HG03460 (cell line): ENCODE results near the gene ITGB6.

Experiments used
- ATAC-seq: cut with Tn5 transposase; IDR thresholded peaks from one replicate; pipeline ENCODE4 v1.9.1; 2021; ENCODE audit not compliant: unreplicated experiment

ITGB6 gene

DNA sequence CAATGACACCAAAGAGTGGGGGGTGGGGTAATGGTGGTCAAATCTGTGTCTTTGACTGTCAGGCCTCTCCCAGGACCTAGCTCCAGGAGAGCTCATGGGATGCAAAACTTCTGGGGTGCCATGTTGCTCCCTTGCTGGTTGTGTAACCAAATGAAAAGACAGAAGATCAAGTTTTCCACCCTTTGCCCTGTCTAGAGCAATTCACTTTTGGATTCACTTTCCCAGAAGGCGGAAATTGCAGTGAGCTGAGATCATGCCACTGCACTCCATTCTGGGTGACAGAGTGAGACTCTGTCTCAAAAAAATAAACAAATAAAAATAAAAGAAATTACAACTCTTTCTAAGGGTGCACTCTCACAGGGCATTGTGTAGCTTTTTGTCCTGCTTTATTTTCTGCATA is 102.7 kb downstream of the ITGB6 start:
- no peak for ATAC-seq

DNA sequence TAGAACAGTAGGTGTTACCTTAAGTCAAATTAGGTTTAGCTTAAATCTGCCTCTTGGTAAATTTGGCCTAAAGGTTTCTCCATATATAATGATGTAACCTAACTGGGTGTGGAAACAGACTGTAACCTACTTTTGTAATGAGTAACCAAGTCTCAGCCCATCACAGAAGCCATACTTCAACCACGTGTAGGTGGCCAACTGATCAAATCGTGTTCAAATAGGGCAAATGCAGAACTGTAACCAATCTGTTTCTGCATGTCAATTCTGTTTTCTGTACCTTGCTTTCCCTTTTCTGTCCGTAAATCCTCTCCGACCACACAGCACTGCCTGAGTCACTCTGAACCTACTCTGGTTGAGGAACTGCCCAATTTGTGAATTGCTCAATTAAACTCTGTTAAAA is 103.7 kb downstream of the ITGB6 start:
- no peak for ATAC-seq

DNA sequence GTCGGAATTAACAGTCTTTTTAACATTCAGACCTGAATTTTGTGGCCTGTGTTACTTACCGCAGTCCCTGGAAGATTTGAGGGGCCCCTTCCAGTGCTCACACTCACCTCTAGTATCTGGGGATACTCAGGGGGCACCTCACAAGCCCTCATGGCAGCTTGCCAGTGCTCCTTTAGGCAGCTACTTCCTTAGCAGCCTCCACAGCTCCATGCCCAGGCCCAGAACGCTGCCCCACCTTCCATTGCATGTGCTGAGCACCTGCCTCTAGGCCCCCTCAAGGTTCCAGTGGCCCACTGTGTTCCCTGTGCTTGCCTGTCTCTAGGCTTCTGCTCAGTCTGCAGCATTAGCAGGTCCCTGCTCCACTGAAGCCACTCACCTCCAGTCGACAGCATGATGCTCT is 107.6 kb downstream of the ITGB6 start:
- no peak for ATAC-seq

DNA sequence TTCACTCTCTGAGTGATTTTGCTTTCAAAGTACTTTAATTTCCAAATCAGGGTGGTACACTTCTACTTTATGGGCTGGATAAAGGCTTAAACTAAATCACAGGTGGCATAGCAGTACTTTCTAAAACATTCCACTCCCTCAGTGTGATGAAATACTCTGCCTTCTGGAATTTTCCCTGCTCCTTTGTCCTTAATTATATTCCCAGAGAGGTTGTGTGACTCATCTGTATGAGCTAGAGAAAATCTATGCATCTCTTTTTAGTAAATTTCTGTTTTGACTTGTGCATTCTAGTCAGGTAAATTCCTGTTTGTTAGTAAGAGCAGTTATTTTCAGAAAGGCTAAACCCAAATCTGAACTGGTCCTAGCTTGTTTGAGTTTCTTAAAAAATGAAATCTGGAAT is 108.7 kb downstream of the ITGB6 start:
- no peak for ATAC-seq

DNA sequence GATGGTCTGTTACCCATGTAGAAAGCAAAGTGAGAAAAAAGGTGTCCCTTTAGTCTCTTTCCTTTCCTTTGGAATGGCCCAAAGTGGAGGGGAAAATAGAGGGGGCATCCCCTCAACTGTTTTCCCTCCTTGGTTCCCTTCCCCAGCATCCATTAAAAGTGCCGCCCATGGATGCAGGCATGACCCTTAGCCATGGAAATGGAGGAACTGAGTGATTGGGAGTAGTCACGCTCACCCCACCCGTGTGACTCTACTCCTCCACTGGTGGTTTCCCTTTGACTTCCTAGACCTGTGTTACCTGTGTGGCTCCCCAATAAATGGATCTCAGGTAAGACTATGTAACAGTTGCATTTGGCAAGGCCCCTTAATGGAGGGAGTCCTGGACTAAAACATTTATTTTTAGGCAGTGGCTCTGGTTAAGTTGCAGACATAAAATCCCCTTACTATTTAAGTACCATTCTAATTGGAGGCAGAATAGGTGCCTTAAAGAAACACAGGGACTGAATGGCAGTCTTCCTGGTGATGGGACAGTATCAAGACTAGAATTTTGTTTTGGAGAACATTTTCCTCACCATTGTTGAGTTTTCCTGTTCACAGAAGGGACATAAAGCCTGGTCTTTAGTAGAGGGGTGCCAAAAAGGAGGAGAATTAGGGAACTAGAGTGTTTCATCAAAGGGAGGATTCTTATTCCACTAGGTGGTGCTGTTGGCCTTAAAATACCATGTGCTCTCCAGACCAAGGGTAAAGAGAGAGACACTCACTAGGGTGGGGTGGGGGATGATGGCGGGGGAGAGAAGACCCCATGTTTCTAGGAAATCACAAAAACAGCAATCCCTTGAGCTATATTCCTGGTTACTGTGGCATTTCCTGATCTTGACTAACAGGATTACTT is 112.0 kb downstream of the ITGB6 start:
- ATAC-seq, result no peak

DNA sequence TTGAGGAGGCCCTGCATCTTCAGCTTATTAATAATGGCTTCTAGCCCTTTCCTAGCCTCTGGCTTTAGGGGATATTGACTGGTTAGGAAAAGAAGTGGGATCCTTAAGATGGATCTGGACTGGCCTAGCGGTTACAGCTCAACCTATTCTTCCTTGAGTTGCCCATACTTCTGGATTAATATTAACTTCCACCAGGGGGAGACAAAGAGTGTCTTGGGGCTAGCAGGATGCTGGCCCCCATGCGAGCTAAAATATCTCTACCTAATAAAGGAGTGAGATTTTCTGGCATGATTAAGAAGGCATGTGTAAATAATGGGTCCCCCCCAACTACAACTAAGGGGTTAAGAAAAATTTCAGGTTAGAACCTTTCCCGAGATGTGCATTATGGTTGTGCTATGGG is 114.4 kb downstream of the ITGB6 start:
- no peak for ATAC-seq

DNA sequence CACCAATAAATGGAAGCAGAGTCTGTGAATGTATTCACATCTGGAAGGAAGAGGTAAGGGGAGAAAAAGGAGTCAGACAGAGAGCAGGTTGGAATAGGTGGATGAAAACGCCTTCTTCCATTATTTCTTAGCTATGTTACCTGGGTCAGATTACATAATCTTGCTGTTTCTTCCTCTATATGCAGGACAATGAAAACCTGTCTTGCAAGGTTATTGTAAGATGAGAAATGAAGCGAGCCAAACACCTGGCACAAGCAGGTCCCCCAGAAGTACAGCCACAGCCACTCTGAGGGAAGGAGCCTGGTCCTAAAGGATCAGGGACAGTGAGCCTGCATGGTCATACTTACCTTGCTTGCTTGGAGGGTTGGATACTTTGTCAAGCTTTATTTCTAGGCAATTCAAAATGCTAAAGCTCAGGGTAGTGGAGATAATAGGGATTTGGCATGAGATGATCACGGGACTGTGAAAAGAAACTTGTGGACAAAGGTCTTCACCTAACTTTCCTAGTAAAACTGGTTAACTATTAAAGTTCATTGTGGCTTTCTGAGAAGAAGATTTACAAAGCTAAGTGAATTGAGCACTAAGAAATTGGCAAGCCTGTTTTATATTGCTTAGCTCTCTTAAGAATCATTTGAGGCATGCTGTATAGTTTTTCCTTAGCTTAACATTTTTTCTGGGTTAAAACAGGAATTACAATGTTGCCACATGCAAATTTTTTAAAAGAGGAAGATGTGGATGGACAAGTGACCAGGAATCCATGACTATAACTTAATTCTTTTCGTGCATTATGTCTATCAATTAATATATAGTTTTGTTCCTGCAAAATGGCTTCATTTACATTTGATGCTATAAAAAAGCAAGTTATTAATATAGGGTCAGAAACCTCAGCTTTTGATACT is 121.9 kb downstream of the ITGB6 start:
- ATAC-seq, result no peak

DNA sequence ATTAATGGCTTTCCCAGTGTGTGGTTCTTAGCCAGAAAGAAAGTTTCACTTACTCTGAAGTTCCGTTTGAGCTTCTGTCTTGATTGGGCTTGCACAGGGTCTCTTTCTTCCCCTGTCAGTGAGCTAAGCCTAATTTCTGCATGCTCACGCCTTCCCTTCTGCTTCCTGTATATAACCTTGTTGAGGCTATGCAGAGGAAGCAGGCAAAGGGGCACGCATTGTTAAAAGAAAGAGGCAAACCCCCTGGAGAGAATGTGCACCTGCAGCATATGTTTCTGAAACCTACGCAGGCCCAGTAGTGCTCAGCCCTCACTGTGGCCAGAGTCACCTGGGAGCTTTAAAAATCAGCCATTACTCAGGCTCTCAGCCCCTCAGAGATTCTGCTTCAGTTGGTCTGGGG is 123.2 kb downstream of the ITGB6 start:
- peak; percentile 61 for ATAC-seq

DNA sequence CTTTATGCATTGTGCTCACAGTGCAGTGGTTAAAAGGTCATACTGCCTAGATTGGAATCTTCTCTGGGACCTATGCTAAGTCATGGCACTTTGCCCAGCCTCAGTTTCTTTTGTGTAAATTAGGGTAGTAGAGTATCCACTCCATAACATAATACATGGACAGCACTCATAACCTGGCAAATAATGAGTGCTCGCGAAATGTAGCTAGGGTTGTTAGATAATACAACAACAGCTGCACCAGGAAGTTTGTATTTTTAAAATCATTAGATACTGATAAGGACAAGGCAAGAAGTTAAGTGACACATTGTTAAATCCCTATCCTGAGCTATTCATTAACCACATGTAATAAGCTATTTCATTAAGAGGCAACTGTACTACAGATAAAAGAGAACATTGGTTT is 123.8 kb downstream of the ITGB6 start:
- ATAC-seq, result no peak

DNA sequence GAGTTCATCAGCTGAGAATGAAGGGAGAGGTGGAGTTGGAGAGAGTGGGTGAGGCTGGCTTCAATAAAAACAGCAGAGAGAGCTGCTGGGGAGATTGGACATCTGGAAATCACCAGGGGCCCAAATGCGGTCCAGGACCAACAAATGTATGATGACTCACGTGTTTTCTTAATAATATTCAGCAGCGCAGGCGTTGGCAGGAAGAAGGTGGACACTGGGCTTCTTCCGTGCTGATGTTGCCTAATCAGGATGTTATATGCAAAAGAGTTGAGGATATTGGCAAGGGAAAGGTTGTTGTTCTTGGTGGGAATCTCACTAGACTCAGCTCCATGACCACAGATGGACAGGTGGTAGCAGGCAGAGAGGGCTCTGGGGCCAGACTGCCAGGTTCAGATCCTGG is 124.9 kb downstream of the ITGB6 start:
- no peak for ATAC-seq

DNA sequence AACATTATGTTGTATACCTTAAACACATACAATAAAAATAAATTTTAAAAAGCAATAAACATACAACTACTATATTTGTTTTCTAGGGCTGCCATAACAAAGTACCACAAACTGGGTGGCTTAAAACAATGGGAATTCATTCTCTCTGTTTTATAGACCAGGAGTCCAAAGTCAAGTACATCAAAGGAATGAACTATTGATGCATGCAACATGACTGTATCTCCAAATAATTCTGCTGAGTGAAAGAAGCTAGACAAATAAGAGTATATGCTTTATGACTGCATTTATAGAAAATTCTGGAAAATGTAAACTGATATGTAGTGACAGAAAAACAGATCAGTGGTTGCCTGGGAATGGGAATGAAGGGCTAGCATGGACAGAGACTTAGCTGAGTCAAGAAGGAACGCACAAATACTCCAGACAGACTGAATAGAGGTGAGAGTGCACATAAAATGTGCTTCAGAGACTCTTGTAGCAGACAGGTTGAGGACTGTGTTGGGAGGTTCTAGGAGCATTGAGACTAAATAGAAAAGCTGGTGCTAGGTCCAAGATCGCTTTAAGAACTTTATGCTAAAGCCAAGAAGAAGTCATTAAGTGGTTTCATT is 126.7 kb downstream of the ITGB6 start:
- no peak for ATAC-seq

DNA sequence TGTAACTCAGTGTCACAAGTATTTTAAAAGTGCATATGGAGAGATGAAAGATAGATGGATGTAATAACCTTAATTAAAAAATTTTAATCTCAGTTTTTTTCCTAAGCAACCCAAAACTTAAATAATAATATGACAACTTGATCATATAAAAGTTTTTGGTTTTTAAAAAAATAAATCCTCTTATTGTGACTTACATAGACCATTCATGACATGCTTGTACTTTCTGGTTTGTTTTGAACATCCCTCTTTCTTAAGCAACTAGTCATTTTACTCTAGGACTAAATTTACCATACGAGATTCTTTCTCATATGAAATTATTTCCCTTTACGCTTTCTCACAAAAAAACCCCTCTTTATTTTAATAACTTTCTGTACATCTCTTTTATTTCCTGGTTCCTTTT is 131.2 kb downstream of the ITGB6 start:
- ATAC-seq, result no peak

DNA sequence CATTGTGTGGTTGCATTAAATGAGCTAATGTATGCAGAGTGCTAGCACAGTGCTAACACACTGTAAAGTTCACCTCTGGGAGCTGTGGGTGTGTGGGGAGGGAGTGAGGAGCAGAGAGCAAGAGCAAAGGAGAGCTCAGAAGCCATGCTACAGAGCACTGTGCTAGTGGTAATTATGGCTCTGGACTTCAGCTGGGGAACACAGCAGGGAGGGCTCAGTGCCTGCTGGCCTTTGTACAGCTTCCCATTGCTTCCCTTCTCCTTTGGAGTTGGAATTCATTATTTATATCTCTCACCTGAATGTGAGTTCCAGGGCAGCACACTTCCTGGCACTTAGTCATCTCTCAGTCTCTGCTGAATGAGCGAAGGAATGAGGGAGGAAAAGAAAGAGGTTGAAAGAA is 135.2 kb downstream of the ITGB6 start:
- ATAC-seq, result no peak

DNA sequence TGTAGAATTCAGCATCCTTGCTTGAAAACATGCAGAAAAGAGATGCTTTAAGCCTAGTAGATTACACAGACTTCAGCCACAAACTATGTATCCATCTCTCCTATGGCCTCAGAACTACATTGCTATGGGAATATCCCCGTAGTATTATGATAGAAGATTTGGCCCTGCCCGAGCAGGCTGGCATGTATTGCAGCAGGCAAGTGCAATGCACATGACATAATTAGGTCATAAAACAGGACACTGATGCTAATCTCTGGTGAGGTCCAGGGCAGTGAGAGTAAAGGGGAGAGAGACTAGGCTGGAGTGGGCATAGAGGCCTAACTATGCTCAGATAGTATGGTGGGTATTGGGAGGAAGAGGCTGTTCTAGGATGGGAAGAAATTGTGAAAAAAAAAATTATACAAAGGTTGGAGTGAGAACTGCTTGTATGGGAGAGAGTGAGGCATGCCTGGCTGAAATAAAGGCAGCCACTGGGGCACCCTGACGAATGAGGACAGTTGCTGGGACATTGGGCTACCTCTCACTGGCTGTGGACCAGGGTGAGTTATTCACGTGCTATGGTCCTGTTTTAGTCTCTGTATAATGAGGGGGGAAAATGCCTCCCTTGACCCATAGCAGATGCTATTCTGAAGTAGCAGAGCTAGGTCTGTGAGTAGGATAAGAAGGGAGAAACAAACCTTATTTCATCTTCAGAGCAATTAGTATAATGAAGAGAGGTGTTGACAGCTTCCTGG is 136.0 kb downstream of the ITGB6 start:
- no peak for ATAC-seq

DNA sequence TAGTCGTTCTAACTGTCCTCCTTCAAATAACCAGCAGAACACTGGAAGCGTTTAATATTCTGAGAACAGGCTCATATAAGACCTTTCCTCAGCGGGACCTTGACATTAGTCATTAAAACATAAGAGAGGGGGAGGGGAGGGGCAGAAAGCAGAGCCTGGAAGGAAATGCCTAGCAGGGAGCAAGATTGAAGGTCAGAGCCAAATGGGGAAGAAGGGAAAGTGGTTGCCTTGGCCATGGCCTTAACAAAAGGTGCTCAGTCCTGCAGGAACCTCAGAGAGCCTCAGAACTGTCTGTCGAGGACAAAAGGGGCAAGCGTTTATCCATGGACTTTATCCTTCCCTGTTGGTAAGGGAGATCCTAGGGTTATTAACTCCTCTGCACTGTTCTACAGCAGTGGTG is 136.8 kb downstream of the ITGB6 start:
- ATAC-seq, result no peak

DNA sequence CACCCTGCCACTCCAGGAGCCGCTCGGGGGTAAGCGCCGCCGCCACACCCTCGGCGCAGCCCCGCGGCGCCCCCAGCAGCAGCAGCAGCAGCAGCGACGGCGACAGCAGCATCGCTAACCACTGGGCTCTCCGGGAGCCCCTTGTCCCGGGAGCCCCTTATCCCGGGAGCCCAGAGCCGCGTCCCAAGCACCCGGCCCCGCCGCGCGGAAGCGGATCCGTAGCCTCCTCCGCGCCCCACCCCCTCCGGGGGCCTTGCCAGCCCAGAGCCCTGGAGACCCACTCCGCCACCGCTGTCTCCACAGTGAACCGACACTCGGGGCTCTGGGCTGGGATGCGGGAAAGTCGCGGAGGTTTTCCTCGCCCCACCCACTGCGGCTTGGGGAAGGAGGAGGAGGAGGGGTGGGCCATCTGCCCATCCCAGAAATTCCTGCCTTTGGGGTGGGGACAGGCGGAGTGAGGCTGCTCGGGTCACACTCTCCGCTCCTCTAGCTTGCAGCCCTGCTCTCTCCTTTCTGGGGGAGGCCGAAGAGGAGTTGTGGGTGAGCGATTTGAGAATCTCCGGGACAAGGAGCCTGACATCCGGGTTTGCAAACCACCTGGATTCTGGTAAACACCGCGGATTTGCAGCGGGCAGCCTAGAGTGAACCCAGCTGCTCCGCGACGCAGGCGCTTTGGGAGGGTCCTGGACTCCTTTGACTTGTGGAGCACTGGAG is 137.6 kb downstream of the ITGB6 start, which contains the start of gene PLA2R1:
Gene PLA2R1 (minus strand): TSS at position 324 of the 714 bp plus-strand sequence. CDS start 212 bp downstream, at position 112.
- no peak for ATAC-seq

DNA sequence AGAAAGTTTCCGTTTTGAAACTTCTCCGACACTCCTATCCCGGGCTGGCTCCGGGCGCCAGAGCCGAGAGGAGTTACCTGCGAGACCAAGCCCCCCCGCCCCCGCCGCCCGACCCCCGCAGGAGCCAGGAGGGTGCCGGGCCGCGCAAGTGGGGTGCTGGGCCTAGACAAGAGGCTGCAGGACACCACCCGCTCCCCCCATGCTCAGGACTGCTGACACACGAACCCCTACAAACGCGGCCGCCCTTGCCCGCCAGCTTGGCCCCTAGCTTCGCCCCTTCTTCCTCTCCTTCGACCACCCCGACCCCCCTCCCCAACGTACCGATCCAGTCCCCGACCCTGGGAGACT is 138.2 kb downstream of the ITGB6 start:
- no peak for ATAC-seq

DNA sequence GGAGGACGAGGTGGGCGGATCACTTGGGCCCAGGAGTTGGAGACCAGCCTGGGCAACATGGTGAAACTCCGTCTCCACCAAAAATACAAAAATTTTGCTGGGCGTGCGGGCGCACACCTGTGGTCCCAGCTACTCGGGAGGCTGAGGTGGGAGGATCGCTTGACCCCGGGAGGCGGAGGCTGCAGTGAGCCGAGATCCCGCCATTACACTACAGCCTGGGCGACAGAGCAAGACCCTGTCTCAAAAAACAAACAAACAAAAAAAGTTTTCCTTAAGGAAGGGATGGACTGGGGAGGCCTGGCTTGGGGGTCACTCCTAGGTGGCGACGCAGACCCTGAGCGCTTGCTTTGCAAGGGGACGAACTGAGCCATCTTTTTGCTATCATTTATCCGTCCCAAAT is 138.5 kb downstream of the ITGB6 start:
- no peak for ATAC-seq

DNA sequence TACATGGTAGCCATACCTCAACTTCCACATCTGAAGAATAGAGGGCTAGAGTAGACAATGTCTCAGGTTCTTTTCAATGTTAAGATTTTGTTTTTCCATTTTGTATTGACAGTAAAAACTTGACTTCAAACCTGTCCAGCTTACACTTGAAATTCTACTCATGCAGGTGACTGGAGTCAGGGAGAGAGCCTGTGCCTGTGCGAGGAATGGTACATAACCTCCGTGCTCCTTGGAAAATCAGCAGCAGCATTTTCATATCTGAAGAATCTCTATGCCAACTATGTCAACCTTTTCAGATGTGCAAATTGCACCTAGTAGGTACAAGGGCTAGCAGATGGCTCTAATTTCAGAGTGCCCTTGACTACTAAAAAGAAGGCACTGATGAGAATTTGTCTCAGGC is 139.8 kb downstream of the ITGB6 start:
- ATAC-seq, result no peak

DNA sequence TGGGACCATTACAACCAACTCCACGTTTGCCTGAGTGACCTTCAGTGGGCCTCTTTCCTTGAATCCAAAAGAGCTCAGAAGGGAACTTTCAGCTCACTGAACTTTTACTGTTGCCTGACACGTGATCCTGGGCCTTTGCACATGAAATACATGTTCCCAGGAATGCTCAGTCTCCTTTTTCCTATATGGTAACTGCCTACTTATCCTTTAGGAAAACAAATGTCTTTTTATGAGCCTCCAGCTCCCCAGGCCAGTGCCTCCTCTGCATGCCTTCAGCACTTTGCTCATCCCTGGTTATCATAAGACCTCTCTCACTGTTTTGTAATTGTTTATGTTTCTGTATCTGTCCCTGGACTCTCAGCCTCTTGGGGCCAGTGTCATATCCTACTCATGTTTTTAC is 142.7 kb downstream of the ITGB6 start:
- ATAC-seq, result no peak
